Loucy (cell line): ENCODE data around the gene FARSA.

ENCODE experiments used
- H2AFZ ChIP-seq: fragments of 200-600 bp; sonication (generic); 2 replicates; pipeline ENCODE4 v1.6.0; 2016; ENCODE audit warnings: antibody characterized with exemption, mild to moderate bottlenecking, low read length, moderate library complexity
- H3F3A ChIP-seq: fragments of 200-600 bp; 2 replicates; pipeline ENCODE4 v1.6.0; 2016; ENCODE audit warnings: antibody characterized with exemption, low read depth, mild to moderate bottlenecking
- H3K27me3 ChIP-seq: fragments of 200-600 bp; sonication (generic); 2 replicates; pipeline ENCODE4 v1.6.1; 2014; ENCODE audit warnings: low read length, mild to moderate bottlenecking; ENCODE audit not compliant: insufficient read depth, poor library complexity, severe bottlenecking
- H3K36me3 ChIP-seq: fragments of 200-600 bp; sonication (generic); 2 replicates; pipeline ENCODE4 v1.6.1; 2016; ENCODE audit warnings: low read length; ENCODE audit not compliant: insufficient read depth
- H3K4me1 ChIP-seq: fragments of 200-600 bp; sonication (generic); 2 replicates; pipeline ENCODE4 v1.5.1; 2014; ENCODE audit warnings: low read length, mild to moderate bottlenecking; ENCODE audit not compliant: insufficient read depth, poor library complexity, severe bottlenecking
- H3K4me2 ChIP-seq: fragments of 200-600 bp; sonication (generic); 2 replicates; pipeline ENCODE4 v1.6.0; 2014; ENCODE audit warnings: antibody characterized with exemption, low read length, low read depth, mild to moderate bottlenecking; ENCODE audit not compliant: poor library complexity, severe bottlenecking
- H3K4me3 ChIP-seq: fragments of 200-600 bp; sonication (generic); 2 replicates; pipeline ENCODE4 v1.5.1; 2014; ENCODE audit warnings: low read length, mild to moderate bottlenecking, mixed read lengths; ENCODE audit not compliant: poor library complexity, severe bottlenecking
- H3K79me2 ChIP-seq: fragments of 200-600 bp; sonication (generic); 2 replicates; pipeline ENCODE4 v1.6.1; 2014; ENCODE audit warnings: low read length; ENCODE audit not compliant: insufficient read depth
- H3K9ac ChIP-seq: fragments of 200-600 bp; sonication (generic); 2 replicates; pipeline ENCODE4 v1.6.0; 2014; ENCODE audit warnings: mild to moderate bottlenecking, low read depth, low read length, moderate library complexity; ENCODE audit not compliant: poor library complexity, severe bottlenecking
- H3K9me2 ChIP-seq: fragments of 200-600 bp; sonication (generic); replicated peaks from 2 replicates; pipeline ENCODE4 v1.6.1; 2016; ENCODE audit warnings: low read depth, low read length, mixed read lengths
- H3K9me3 ChIP-seq: fragments of 200-600 bp; sonication (generic); 2 replicates; pipeline ENCODE4 v1.6.1; 2014; ENCODE audit warnings: mild to moderate bottlenecking, antibody characterized with exemption, low read length, low read depth; ENCODE audit not compliant: insufficient read depth
- H4K20me1 ChIP-seq: fragments of 200-600 bp; sonication (generic); 2 replicates; pipeline ENCODE4 v1.6.0; 2014; ENCODE audit warnings: antibody characterized with exemption, low read length, mild to moderate bottlenecking; ENCODE audit not compliant: insufficient read depth, poor library complexity, severe bottlenecking
- CTCF ChIP-seq: fragments of 200-600 bp; sonication (generic); conservative IDR thresholded peaks from 2 replicates; pipeline ENCODE4 v1.5.1; 2014; ENCODE audit warnings: mild to moderate bottlenecking, antibody characterized with exemption, low read length
- EZH2phosphoT487 ChIP-seq: fragments of 200-600 bp; IDR thresholded peaks from 2 replicates; pipeline ENCODE4 v1.6.1; 2018; ENCODE audit warnings: antibody characterized with exemption, mild to moderate bottlenecking, moderate library complexity, borderline replicate concordance

Gene FARSA

GRCh38 chr19:12884202-12884601 lies 49.3 kb downstream of the FARSA start:
- Histone ChIP-seq H3F3A (no peaks in the 10 kb centered on the region), H3K36me3 (no peaks in the 10 kb centered on the region), H2AFZ (no peak overlapping the region), H3K27me3 (no peaks in the 10 kb centered on the region), H3K9me3 (peaks cover 5% of the 10 kb centered on the region; the same call in 1 of the 2 replicates), H3K9ac (no peak overlapping the region), H3K4me3 (no peak overlapping the region), H3K9me2 (no peaks in the 10 kb centered on the region), H3K4me1 (peaks cover 12% of the 10 kb centered on the region), H3K4me2 (no peak overlapping the region), H3K79me2 (peaks cover 13% of the 10 kb centered on the region; the same call in 1 of the 2 replicates), H4K20me1 (no peaks in the 10 kb centered on the region)
- TF ChIP-seq CTCF (no peak), EZH2phosphoT487 (no peak)

- H3K4me1 ChIP-seq: peaks cover 12% of the 10 kb centered on the region
- no peak overlapping the region for H2AFZ ChIP-seq
- no peak overlapping the region for H3K9ac ChIP-seq
- no peaks in the 10 kb centered on the region for H3F3A ChIP-seq
- peaks cover 5% of the 10 kb centered on the region; the same call in 1 of the 2 replicates for H3K9me3 ChIP-seq
- peaks cover 13% of the 10 kb centered on the region; the same call in 1 of the 2 replicates for H3K79me2 ChIP-seq
- no peaks in the 10 kb centered on the region for H3K27me3 ChIP-seq
- no peak overlapping the region for H3K4me3 ChIP-seq
- H4K20me1 ChIP-seq: no peaks in the 10 kb centered on the region
- H3K9me2 ChIP-seq: no peaks in the 10 kb centered on the region
- H3K4me2 ChIP-seq: no peak overlapping the region
- no peaks in the 10 kb centered on the region for H3K36me3 ChIP-seq
- TF ChIP-seq EZH2phosphoT487 (no peak), CTCF (no peak)
Measured at GRCh38 chr19:12882589-12882988, 50.9 kb downstream of the FARSA start.

DNA sequence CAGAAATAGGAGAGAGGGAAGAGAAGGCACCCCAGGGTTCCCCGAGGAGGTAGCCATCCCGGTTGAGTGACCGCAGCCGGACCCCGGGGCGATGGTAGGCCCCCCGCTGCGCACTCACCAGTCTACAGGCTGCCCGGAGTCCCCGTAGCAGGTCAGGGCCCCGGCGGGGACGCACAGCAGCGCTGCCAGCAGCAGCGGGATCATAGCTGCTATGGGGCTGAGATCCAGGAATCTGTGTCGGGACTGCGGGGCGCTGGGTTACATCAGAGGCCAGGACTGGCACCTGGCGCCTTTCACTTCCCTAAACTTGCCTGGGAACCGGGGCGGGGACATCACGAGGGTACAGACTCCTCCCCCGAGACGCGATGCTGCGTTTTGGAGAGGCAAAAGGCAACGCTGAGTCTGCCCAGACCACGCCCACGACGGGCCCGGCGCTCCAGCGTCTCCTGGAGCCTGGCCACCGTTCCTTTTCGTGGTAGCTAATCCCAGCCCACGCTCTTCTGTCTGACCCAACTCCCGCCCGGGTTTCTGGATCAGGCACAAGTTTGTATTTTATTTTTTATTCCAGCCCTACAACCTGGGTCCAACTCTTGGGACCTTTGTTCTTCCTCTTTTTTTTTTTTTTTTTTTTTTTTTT lies 52.2 kb downstream of the FARSA start, which contains the start of gene DNASE2:
TSS of gene DNASE2 (minus strand) at position 278 of the 637 bp plus-strand sequence. CDS start at position 204, 74 bp downstream.
- Histone ChIP-seq H3K9me3 (peaks cover 5% of the 10 kb centered on the region; the same call in 1 of the 2 replicates), H2AFZ (peak within 1 kb of the TSS; percentile 85), H3K27me3 (no peaks in the 10 kb centered on the region), H3F3A (no peaks in the 10 kb centered on the region), H3K4me3 (peak within 1 kb of the TSS; percentile 94), H3K9me2 (no peaks in the 10 kb centered on the region), H4K20me1 (no peaks in the 10 kb centered on the region), H3K79me2 (peaks cover 13% of the 10 kb centered on the region; the same call in 1 of the 2 replicates), H3K9ac (peak within 1 kb of the TSS; percentile 84), H3K4me1 (peaks cover 12% of the 10 kb centered on the region), H3K4me2 (peak within 1 kb of the TSS; percentile 83), H3K36me3 (no peaks in the 10 kb centered on the region)
- no peak for TF ChIP-seq EZH2phosphoT487
- no peak for TF ChIP-seq CTCF
